Mesodermal cell (in vitro differentiated cells): Measurements from ENCODE around the gene SLC9A9.
"Not testable (repeated sequence)": the region's sequence is repeated elsewhere in the genome, so short reads cannot be mapped to it uniquely, and the experiment has no call there.

Experiments
- H3K27ac ChIP-seq: 2 replicates; pipeline ENCODE4 v1.7.0; 2013; ENCODE audit warnings: mild to moderate bottlenecking, low read depth, low read length, moderate library complexity; ENCODE audit not compliant: severe bottlenecking
- H3K36me3 ChIP-seq: 2 replicates; pipeline ENCODE4 v1.7.1; 2013; ENCODE audit warnings: mild to moderate bottlenecking, low read length, moderate library complexity; ENCODE audit not compliant: control insufficient read depth, insufficient read depth
- H3K4me1 ChIP-seq: one replicate; pipeline ENCODE4 v1.7.1; 2013; ENCODE audit warnings: mild to moderate bottlenecking, low read length; ENCODE audit not compliant: insufficient read depth, control insufficient read depth, poor library complexity, severe bottlenecking
- H3K4me3 ChIP-seq: 2 replicates; pipeline ENCODE4 v1.7.0; 2013; ENCODE audit warnings: low read length, control low read depth, mild to moderate bottlenecking; ENCODE audit not compliant: insufficient read depth, poor library complexity, severe bottlenecking; ENCODE audit errors: extremely low read depth
- H3K9me3 ChIP-seq: 2 replicates; pipeline ENCODE4 v1.7.1; 2013; ENCODE audit warnings: mild to moderate bottlenecking, low read length, moderate library complexity; ENCODE audit not compliant: control insufficient read depth
- WGBS, 2 experiments: methylation state at CpG; one replicate each; pipeline ENCODE4 v1.1.5; 2013; ENCODE audit warnings: missing lambda C conversion rate in 2 of 2; ENCODE audit not compliant: insufficient coverage in 2 of 2; 5-methylcytosine and 5-hydroxymethylcytosine counted together

The SLC9A9 gene

GRCh38 chr3:143875546-143875945 is 27.3 kb upstream of the SLC9A9 start:
- Histone ChIP-seq H3K27ac (peak overlapping the region; percentile 36), H3K4me1 (peaks cover 6% of the 10 kb centered on the region), H3K9me3 (no peaks in the 10 kb centered on the region), H3K36me3 (no peaks in the 10 kb centered on the region), H3K4me3 (no peak overlapping the region)

DNA sequence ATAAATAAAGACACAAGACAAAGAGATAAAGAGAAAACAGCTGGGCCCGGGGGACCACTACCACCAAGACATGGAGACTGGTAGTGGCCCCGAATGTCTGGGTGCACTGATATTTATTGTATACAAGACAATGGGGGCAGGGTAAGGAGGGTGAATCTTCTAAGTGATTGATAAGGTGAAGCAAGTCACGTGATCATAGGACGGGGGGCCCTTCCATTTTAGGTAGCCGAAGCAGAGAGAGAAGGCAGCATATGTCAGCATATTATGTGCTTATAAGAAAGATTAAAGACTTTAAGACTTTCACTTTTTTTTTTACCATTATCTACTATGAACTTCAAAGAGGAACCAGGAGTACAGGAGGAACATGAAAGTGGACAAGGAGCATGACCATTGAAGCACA is 25.3 kb upstream of the SLC9A9 start:
- not testable (repeated sequence) for H3K9me3 ChIP-seq, H3K4me3 ChIP-seq, H3K36me3 ChIP-seq, H3K27ac ChIP-seq, H3K4me1 ChIP-seq
- WGBS, 2 experiments, result 84 to 100% methylated on average over 1 to 2 of the region's 5 CpGs

GRCh38 chr3:143865302-143865701 is 17.0 kb upstream of the SLC9A9 start:
- Histone ChIP-seq H3K4me1 (no peaks in the 10 kb centered on the region), H3K36me3 (no peaks in the 10 kb centered on the region), H3K4me3 (no peak overlapping the region), H3K27ac (no peak overlapping the region), H3K9me3 (no peaks in the 10 kb centered on the region)
- WGBS, 2 experiments, result no CpG with 5 or more reads among the region's 1 CpG

GRCh38 chr3:143859465-143860203 is 11.4 kb upstream of the SLC9A9 start:
- Histone ChIP-seq H3K27ac (no peak overlapping the region), H3K36me3 (no peaks in the 10 kb centered on the region), H3K9me3 (no peaks in the 10 kb centered on the region), H3K4me1 (no peaks in the 10 kb centered on the region), H3K4me3 (no peak overlapping the region)
- 100% methylated on average over 1 of the region's 3 CpGs for WGBS, 2 experiments

DNA sequence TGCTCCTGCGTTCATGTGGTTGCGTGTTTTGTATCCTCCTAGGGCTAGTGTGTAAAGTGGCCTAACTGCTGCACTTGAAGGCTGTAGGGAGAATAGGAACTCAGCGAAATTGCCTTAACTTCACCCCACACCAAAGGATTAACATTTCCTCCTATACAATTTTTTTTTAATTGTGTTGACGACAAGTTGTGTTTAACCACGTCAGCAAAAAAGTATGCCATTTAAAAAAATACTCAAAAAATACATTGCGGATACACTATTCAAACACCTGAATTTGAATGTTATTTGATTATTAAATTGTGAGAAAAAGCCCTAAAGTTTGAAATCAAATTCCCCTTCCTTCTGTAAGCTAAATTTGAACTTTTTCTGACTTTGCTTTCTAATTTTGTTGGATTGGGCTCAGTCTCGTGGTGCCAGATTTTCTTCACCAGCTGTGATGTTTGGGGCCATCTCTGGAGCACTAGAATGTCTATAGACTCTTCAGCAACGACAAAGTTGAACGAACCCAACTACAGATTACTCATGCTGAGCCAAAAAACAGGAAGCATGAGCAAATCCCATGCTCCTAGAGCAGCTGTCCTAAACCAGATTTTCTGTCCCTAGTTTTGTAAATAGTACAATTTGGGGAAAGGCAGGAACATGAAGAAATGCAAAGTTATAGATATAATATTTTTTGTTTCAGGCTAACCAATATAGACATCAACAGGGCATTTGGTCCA is 8.1 kb upstream of the SLC9A9 start:
- H3K36me3 ChIP-seq, result no peaks in the 10 kb centered on the region
- H3K27ac ChIP-seq, result no peak overlapping the region
- H3K4me3 ChIP-seq, result no peak overlapping the region
- H3K9me3 ChIP-seq, result no peaks in the 10 kb centered on the region
- WGBS, 2 experiments, result 93 to 100% methylated on average over 1 to 3 of the region's 9 CpGs
- H3K4me1 ChIP-seq, result no peaks in the 10 kb centered on the region

GRCh38 chr3:143855183-143855582 is 6.9 kb upstream of the SLC9A9 start:
- WGBS, 2 experiments, result 100% methylated on average over 1 of the region's 3 CpGs; no CpG with 5 or more reads in 1 of the 2 experiments
- Histone ChIP-seq H3K4me3 (no peak overlapping the region), H3K4me1 (no peaks in the 10 kb centered on the region), H3K36me3 (no peaks in the 10 kb centered on the region), H3K9me3 (no peaks in the 10 kb centered on the region), H3K27ac (no peak overlapping the region)

GRCh38 chr3:143851331-143852017 is 3.2 kb upstream of the SLC9A9 start:
- no peak overlapping the region for H3K27ac ChIP-seq
- no peak overlapping the region for H3K4me3 ChIP-seq
- peaks cover 24% of the 10 kb centered on the region for H3K4me1 ChIP-seq
- no peaks in the 10 kb centered on the region for H3K36me3 ChIP-seq
- H3K9me3 ChIP-seq, result no peaks in the 10 kb centered on the region
- 91 to 100% methylated on average over 3 of the region's 5 CpGs for WGBS, 2 experiments

DNA sequence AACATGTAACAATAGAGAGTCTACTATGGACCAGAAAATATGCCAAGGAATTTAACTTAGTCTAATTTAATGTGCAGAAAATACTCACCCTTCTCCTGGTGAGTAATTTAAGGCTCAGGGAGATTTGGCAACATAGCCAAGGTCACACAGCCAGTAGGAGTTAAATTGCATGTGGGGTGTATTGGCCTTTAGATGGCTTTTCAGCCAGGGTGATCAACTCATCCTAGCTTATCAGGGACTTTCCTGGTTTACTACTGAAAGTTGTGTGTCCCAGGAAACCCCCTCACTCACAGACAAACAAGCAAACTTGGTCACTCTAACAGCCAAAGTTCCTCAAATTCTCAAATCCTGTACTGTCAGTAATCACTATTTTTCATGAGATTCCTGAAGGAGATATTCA is 2.6 kb upstream of the SLC9A9 start:
- Histone ChIP-seq H3K9me3 (no peaks in the 10 kb centered on the region), H3K4me3 (no peak overlapping the region), H3K4me1 (peaks cover 24% of the 10 kb centered on the region), H3K27ac (no peak overlapping the region), H3K36me3 (no peaks in the 10 kb centered on the region)

DNA sequence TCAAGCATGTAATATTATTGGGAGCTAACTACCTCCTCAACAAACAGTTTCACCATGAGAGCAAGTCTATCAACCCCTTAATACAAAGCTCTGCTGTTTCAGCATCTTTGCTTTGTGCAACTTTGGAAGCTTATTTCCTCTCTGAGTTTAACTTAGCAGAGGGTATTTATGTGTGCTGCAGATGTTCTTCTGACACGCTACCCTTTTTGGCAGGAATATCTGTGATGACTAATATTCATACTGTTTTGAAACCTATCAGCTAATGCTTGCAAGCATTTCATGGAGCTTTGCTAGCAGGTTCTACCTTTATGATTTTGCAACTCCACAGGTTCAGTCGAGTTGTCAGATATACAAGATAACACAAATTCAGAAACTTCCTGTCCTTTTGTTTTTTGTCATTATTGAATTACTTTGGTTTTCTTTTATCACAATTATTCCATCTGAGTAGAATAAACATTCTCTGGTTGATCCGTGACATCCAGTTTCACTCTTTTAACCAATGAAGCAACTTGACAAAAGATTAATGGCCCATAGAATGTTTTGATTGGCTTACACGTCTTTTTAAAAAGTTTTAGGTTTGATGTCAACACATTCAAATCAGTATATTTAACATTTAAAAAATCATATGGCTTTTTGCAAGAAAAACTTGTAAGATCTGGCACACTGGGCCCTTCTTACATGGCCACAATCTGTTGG is 1.7 kb upstream of the SLC9A9 start:
- Histone ChIP-seq H3K4me1 (peaks cover 24% of the 10 kb centered on the region), H3K36me3 (no peaks in the 10 kb centered on the region), H3K4me3 (no peak overlapping the region), H3K27ac (no peak overlapping the region), H3K9me3 (no peaks in the 10 kb centered on the region)
- 83% methylated on average over 1 of the region's 4 CpGs; no CpG with 5 or more reads in 1 of the 2 experiments for WGBS, 2 experiments

- H3K4me3 ChIP-seq, result peak overlapping the region; percentile 39
- H3K36me3 ChIP-seq, result no peaks in the 10 kb centered on the region
- 100% methylated on average over 1 of the region's 2 CpGs; no CpG with 5 or more reads in 1 of the 2 experiments for WGBS, 2 experiments
- peaks cover 24% of the 10 kb centered on the region for H3K4me1 ChIP-seq
- no peaks in the 10 kb centered on the region for H3K9me3 ChIP-seq
- peak overlapping the region; percentile 60 for H3K27ac ChIP-seq
Observed at GRCh38 chr3:143848704-143849103, 436 bp upstream of the SLC9A9 start.
